ENCODE measurements around the gene NEGR1.

Gene NEGR1

GRCh38 chr1:71526824-71527223 lies 755.5 kb downstream of the NEGR1 start:
- no peak for DNase-seq

GRCh38 chr1:71522721-71523120 lies 759.6 kb downstream of the NEGR1 start:
- DNase-seq = no peak

- DNase-seq = peak; percentile 29
Observed at GRCh38 chr1:71521655-71522264, 760.6 kb downstream of the NEGR1 start.

GRCh38 chr1:71511505-71511904 lies 770.8 kb downstream of the NEGR1 start:
- no peak for DNase-seq

- DNase-seq = no peak
Observed at GRCh38 chr1:71510725-71511124, 771.6 kb downstream of the NEGR1 start.

- DNase-seq = no peak
Observed at GRCh38 chr1:71509051-71509595, 773.2 kb downstream of the NEGR1 start.

- DNase-seq = no peak
Observed at GRCh38 chr1:71502006-71502405, 780.3 kb downstream of the NEGR1 start.

- DNase-seq = no peak
Observed at GRCh38 chr1:71498542-71498941, 783.8 kb downstream of the NEGR1 start.

GRCh38 chr1:71494163-71494562 lies 788.2 kb downstream of the NEGR1 start:
- no peak for DNase-seq

GRCh38 chr1:71492298-71493041 lies 789.9 kb downstream of the NEGR1 start:
- no peak for DNase-seq

- no peak for DNase-seq
Observed at GRCh38 chr1:71490432-71490831, 791.9 kb downstream of the NEGR1 start.

- DNase-seq = no peak
Observed at GRCh38 chr1:71488555-71489252, 793.6 kb downstream of the NEGR1 start.

GRCh38 chr1:71473331-71473730 lies 809.0 kb downstream of the NEGR1 start:
- DNase-seq = no peak

- no peak for DNase-seq
Observed at GRCh38 chr1:71465093-71465492, 817.2 kb downstream of the NEGR1 start.

- DNase-seq = no peak
Observed at GRCh38 chr1:71464016-71464415, 818.3 kb downstream of the NEGR1 start.

GRCh38 chr1:71463144-71463543 lies 819.2 kb downstream of the NEGR1 start:
- DNase-seq = no peak

GRCh38 chr1:71462247-71462646 lies 820.1 kb downstream of the NEGR1 start:
- no peak for DNase-seq

- DNase-seq = no peak
Observed at GRCh38 chr1:71461416-71461815, 820.9 kb downstream of the NEGR1 start.

GRCh38 chr1:71448444-71448843 lies 833.9 kb downstream of the NEGR1 start:
- DNase-seq = no peak

GRCh38 chr1:71438626-71439025 lies 843.7 kb downstream of the NEGR1 start:
- DNase-seq = no peak

GRCh38 chr1:71435951-71436350 lies 846.4 kb downstream of the NEGR1 start:
- no peak for DNase-seq

- no peak for DNase-seq
Observed at GRCh38 chr1:71434240-71434639, 848.1 kb downstream of the NEGR1 start.

- no peak for DNase-seq
Observed at GRCh38 chr1:71428029-71428428, 854.3 kb downstream of the NEGR1 start.

GRCh38 chr1:71427066-71427465 lies 855.3 kb downstream of the NEGR1 start:
- DNase-seq = no peak
